ENCODE results near the gene SOAT1. TPM values are rescaled to one million over a fixed set of nuclear protein-coding genes. Genes with fewer than 3 reads are reported as not detected.
"Not testable (repeated sequence)": the region's sequence is repeated elsewhere in the genome, so short reads cannot be mapped to it uniquely, and the experiment has no call there.

SOAT1 gene
- polyA plus RNA-seq, 3 donors = 33.6 to 39.0 (median 35.0) TPM

DNA sequence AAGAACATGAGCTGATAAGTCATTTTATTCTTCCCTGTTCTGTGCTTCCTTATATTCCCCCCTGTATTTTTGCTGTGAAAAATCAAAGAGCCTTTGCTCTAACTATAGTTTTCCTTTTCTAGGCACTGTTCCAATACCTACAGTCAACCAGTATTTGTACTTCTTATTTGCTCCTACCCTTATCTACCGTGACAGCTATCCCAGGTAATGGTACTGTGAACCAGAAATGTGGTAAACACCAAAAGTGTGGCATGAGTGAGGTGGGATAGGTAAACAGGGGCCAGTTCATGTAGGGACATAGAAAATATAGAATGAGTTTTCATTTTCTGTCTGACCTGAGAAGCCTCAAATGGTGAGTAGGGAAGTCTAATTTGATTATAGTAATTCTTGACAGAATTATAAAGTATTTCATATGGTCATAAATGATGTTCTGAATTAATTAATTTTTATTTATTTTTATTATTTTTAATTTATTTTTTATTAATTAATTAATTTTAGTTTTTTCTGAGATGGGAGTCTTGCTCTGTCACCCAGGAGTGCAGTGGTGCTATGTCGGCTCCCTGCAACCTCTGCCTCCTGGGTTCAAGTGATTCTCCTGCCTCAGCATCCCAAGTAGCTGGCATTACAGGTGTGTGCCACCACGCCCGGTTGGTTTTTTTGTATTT is 49.3 kb downstream of the SOAT1 start:
- DNase-seq (ENCODE audit: low read depth in 3 of 3, low spot score in 2 of 3) = no peak

DNA sequence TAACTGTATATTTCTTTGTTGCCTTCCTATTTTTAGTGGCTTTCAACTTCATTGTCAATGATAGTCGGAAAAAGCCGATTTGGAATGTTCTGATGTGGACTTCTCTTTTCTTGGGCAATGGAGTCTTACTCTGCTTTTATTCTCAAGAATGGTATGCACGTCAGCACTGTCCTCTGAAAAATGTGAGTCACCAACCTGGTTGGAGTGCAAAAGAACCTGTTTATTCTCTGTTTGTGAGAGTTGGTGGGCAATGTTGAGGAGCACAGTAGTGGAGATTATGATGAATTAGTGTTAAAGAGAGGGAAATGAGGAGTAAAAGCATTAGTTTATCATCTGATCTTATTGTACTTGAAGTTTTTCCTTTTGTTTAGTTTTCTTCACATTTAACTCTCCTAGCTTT is 57.7 kb downstream of the SOAT1 start:
- DNase-seq (ENCODE audit: low read depth in 3 of 3, low spot score in 2 of 3) = no peak

DNA sequence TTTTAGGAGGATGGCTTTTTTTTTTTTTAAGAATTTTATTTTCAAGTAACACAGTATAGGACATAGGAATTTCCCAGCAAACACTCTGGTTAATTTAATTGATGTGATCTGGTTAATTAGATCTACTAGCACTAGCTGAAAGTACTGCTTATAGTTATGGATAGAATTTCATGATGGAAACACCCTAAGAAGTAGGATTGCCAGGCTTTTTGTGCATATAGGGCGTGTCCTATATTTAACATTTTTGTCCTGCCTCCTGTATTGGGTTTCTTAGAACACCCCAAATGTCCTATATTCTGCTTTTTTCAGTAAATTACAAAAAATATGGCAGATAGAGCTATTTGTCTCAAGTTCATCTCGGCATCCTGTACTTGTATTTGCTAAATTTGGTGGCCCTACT is 58.6 kb downstream of the SOAT1 start:
- DNase-seq (ENCODE audit: low read depth in 3 of 3, low spot score in 2 of 3) = no peak

GRCh38 chr1:179353546-179353945 is 59.9 kb downstream of the SOAT1 start:
- no peak for DNase-seq (ENCODE audit: low read depth in 3 of 3, low spot score in 2 of 3)

DNA sequence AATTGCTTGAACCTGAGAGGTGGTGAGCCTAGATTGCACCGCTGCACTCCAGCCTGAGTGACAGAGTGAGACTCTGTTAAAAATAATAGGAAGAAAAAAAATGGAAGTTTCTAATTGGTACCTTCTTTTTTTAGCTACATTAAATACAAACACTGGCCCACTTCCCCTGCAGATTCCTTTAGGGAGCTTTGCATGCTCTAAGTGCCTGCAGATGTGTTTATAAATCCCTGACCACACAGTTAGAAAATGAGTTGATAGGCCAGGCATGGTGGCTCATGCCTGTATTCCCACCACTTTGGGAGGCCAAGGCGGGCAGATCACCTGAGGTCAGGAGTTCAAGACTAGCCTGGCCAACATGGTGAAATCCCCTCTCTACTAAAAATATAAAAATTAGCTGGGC is 68.0 kb downstream of the SOAT1 start:
- DNase-seq (ENCODE audit: low read depth in 3 of 3, low spot score in 2 of 3) = not testable (repeated sequence)

DNA sequence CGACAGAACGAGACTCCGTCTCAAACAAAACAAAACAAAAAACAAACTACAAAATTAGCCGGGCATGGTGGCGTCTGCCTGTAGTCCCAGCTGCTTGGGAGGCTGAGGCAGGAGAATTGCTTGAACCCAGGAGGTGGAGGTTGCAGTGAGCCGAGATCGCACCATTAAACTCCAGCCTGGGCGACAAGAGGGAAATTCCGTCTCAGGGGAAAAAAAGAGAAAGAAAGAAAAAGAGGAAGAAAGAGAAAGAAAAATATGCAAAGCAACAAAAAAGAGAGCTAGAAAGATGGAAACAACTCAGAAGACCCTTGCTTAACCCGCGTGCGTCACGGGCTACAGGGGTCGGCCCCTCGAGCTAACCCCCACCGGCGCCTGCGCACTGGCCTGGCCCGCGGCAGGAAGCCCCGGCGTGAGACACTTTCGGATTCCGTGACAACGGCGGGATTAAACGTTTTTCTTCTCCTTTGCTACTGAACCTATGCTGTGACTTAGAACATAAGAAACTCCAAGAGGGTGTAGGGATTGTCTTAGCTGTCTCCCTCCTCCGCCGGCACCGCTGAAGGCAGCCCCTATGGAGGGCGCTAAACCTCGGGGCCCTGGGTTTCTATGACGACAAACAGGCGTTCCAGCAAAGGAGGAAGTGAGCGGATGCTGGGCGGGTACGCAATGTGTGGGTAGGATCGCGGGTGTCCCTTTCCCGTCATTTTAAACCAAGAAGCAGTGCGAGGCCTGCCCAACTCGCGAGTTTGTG is 71.9 kb downstream of the SOAT1 start, which contains the start of gene AXDND1:
Gene AXDND1 (plus strand): TSS at position 630 of the 751 bp plus-strand sequence. CDS start 539 bp downstream, outside the sequence.
- DNase-seq (ENCODE audit: low read depth in 3 of 3, low spot score in 2 of 3) = peak; percentile 80 to 88 (median 83)

DNA sequence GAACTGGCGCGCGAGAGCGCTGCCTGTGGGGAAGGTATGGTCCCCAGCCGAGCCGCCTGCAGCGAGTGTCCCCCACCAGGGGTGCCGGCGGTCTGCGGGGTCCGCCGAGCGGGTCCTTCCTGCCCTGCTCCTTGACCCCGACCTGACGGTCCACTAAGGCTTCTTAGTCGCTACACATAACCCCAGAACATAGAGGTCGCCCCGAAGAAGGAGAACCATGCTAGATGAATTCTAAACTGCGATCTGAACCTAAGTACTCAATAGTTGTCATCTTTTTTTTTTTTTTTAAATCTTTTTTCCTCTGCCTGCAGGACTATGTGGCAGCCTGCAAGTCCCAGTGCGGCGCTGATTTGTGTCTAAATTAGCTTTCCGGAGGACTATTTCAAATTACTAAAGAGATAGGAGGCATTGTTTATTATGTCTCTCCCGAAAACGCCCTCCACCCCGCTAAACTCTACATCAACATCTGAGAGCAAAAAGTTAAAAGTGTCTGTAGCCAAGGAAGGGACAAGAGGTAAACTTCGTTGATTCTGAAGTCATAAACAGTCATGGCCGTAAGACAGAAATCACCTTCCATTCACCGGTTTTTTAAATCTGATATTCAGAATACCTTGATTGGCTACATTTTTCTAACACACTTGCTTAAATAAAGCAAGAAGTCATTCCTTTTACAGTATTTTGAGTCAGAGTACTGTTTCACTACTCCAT is 72.7 kb downstream of the SOAT1 start:
- DNase-seq (ENCODE audit: low read depth in 3 of 3, low spot score in 2 of 3) = peak in 1 of 3 donors; percentile 36

GRCh38 chr1:179369751-179370341 is 76.2 kb downstream of the SOAT1 start:
- DNase-seq (ENCODE audit: low read depth in 3 of 3, low spot score in 2 of 3) = peak; percentile 39 to 53 (median 50)

DNA sequence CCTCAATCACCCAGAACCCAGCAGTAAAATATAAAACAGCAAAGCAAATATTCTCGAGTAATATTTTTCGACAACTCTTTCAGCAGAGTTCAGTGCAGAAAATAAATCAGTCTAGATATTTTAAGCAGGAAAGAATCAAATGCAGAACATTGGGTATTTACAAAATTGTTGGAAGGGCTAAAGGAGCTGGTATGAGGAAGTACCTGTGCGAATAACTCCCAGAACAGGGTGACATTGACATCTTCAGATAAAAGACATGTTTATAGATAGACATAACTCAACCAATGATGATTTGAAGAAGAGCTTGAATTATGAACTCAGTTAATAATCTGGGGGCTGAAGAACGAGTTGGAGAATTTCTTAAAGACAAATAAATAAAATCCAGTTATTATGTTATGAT is 78.6 kb downstream of the SOAT1 start:
- no peak for DNase-seq (ENCODE audit: low read depth in 3 of 3, low spot score in 2 of 3)

- no peak for DNase-seq (ENCODE audit: low read depth in 3 of 3, low spot score in 2 of 3)
These were observed 82.6 kb downstream of the SOAT1 start for GRCh38 chr1:179376223-179376622.

GRCh38 chr1:179380299-179380698 is 86.7 kb downstream of the SOAT1 start:
- no peak for DNase-seq (ENCODE audit: low read depth in 3 of 3, low spot score in 2 of 3)

- DNase-seq (ENCODE audit: low read depth in 3 of 3, low spot score in 2 of 3) = no peak
These were observed 90.4 kb downstream of the SOAT1 start for GRCh38 chr1:179384027-179384426.

DNA sequence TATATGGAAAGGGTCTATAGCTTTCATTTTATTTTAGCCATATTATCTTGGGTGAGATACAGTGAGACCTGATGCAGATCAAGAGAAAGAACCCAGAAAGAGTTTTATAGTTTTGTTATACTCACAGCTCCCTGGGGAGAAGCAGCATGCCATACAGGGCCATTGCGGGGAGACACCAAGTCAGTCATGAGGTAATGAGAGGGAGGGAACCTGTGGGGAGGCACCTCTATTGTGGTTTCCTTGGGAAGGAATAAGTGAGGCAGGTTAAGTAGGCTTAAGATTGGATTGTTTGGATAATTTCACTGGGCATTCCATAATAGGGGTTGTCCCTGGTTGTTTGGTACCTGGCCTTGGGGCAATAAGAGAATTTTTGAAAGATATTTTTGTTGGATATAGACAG is 91.9 kb downstream of the SOAT1 start:
- DNase-seq (ENCODE audit: low read depth in 3 of 3, low spot score in 2 of 3) = no peak

GRCh38 chr1:179393721-179394120 is 100.1 kb downstream of the SOAT1 start:
- DNase-seq (ENCODE audit: low read depth in 3 of 3, low spot score in 2 of 3) = no peak

- not testable (repeated sequence) for DNase-seq (ENCODE audit: low read depth in 3 of 3, low spot score in 2 of 3)
These were observed 105.8 kb downstream of the SOAT1 start for GRCh38 chr1:179399399-179399798.

Other genes with a start within 250 kb of the SOAT1 start
- gene TOR3A, start 211.7 kb upstream of the SOAT1 start, polyA plus RNA-seq (ENCODE audit: insufficient read length in 3 of 3) = 10 to 100 TPM; 24.3 to 26.1 (median 26.1) TPM
- gene ABL2, start 64.1 kb upstream of the SOAT1 start, polyA plus RNA-seq (ENCODE audit: insufficient read length in 3 of 3) = 10 to 100 TPM; 10.5 to 11.0 (median 10.8) TPM
- 10 to 100 TPM; 10.5 to 12.7 (median 11.5) TPM for gene AXDND1, start 72.2 kb downstream of the SOAT1 start, polyA plus RNA-seq (ENCODE audit: insufficient read length in 3 of 3)